ENCODE results near the gene PTPRK.

- TF ChIP-seq CTCF (IDR thresholded peaks at IDR 0.05) = no peak
- no peak for TF ChIP-seq POLR2A (IDR thresholded peaks at IDR 0.05)
These were observed 175.1 kb downstream of the PTPRK start for GRCh38 chr6:128345278-128345677.
